Suprapubic skin (tissue), 4 donors: ENCODE measurements around the gene PSMG2.

Experiments
- CTCF ChIP-seq, 2 donors: fragments of 200-600 bp in 1 of 2; fragments of 450-650 bp in 1 of 2; sonication (generic) in 1 of 2; IDR thresholded peaks; one replicate each; pipeline ENCODE4 v1.5.1; 2016 to 2019; ENCODE audit warnings: antibody characterized with exemption in 2 of 2, mild to moderate bottlenecking in 1 of 2, moderate library complexity in 1 of 2
- EP300 ChIP-seq: sonication (generic); formaldehyde crosslinking; IDR thresholded peaks from one replicate; pipeline ENCODE4 v1.6.1; 2017; ENCODE audit warnings: antibody characterized with exemption
- POLR2A ChIP-seq, 2 donors: fragments of 450-650 bp; IDR thresholded peaks; one replicate each; pipeline ENCODE4 v1.6.1; 2017; ENCODE audit warnings: antibody characterized with exemption in 2 of 2, mild to moderate bottlenecking in 2 of 2, moderate library complexity in 2 of 2
- POLR2AphosphoS5 ChIP-seq, 3 donors: sonication (generic); formaldehyde crosslinking; IDR thresholded peaks; one replicate each; pipeline ENCODE4 v1.6.1; 2017; ENCODE audit warnings: antibody characterized with exemption in 3 of 3

- no peak for TF ChIP-seq CTCF (IDR thresholded peaks at IDR 0.05)
- TF ChIP-seq POLR2A (IDR thresholded peaks at IDR 0.05) = no peak
- TF ChIP-seq POLR2AphosphoS5 (IDR thresholded peaks at IDR 0.05) = no peak
- no peak for TF ChIP-seq EP300
Measured at GRCh38 chr18:12769136-12769535, 66.3 kb downstream of the PSMG2 start.
